ENCODE measurements around the gene KLHL8.

GRCh38 chr4:87165892-87166291, 54.5 kb downstream of the KLHL8 start:
- TF ChIP-seq POLR2AphosphoS5 (IDR thresholded peaks at IDR 0.05; ENCODE audit: insufficient read depth, low read depth, low read length) (no peak), POLR2A (IDR thresholded peaks at IDR 0.05; ENCODE audit: low read depth, low read length) (no peak), MAX (IDR thresholded peaks at IDR 0.05; ENCODE audit: insufficient read depth, insufficient read length) (no peak), FOS (IDR thresholded peaks at IDR 0.05; ENCODE audit: borderline replicate concordance, insufficient read depth, low read length) (no peak), JUN (IDR thresholded peaks at IDR 0.05; ENCODE audit: borderline replicate concordance, insufficient read depth, insufficient read length, low read depth) (no peak)
- TF ChIP-seq, protein P1, sequence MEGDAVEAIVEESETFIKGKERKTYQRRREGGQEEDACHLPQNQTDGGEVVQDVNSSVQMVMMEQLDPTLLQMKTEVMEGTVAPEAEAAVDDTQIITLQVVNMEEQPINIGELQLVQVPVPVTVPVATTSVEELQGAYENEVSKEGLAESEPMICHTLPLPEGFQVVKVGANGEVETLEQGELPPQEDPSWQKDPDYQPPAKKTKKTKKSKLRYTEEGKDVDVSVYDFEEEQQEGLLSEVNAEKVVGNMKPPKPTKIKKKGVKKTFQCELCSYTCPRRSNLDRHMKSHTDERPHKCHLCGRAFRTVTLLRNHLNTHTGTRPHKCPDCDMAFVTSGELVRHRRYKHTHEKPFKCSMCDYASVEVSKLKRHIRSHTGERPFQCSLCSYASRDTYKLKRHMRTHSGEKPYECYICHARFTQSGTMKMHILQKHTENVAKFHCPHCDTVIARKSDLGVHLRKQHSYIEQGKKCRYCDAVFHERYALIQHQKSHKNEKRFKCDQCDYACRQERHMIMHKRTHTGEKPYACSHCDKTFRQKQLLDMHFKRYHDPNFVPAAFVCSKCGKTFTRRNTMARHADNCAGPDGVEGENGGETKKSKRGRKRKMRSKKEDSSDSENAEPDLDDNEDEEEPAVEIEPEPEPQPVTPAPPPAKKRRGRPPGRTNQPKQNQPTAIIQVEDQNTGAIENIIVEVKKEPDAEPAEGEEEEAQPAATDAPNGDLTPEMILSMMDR (IDR thresholded peaks at IDR 0.05; ENCODE audit: extremely low read depth in 1 of 2, insufficient read depth in 1 of 2, low read depth in 1 of 2, low read length in 2 of 2) = no peak
